ENCODE measurements around the gene PILRB.
"Not testable (repeated sequence)": the region's sequence is repeated elsewhere in the genome, so short reads cannot be mapped to it uniquely, and the experiment has no call there.

DNA sequence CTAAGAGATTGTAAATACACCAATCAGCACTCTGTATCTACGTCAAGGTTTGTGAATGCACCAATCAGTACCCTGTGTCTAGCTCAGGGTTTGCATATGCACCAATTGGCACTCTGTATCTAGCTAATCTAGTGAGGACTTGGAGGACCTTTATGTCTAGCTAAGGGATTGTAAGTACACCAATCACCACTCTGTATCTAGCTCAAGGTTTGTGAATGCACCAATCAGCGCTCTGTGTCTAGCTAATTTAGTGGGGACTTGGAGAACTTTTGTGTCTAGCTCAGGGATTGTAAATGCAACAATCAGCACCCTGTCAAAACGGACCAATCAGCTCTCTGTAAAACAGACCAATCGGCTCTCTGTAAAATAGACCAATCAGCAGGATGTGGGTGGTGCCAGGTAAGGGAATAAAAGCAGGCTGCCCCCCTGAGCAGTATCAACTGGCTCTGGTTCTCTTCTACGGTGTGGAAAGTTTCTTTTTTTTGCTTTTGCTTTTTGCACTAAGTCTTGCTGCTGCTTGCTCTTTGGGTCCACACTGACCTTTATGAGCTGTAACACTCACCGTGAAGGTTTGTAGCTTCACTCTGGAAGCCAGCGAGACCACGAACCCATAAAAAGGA, 24.4 kb downstream of the PILRB start:
- TF ChIP-seq, protein P1, sequence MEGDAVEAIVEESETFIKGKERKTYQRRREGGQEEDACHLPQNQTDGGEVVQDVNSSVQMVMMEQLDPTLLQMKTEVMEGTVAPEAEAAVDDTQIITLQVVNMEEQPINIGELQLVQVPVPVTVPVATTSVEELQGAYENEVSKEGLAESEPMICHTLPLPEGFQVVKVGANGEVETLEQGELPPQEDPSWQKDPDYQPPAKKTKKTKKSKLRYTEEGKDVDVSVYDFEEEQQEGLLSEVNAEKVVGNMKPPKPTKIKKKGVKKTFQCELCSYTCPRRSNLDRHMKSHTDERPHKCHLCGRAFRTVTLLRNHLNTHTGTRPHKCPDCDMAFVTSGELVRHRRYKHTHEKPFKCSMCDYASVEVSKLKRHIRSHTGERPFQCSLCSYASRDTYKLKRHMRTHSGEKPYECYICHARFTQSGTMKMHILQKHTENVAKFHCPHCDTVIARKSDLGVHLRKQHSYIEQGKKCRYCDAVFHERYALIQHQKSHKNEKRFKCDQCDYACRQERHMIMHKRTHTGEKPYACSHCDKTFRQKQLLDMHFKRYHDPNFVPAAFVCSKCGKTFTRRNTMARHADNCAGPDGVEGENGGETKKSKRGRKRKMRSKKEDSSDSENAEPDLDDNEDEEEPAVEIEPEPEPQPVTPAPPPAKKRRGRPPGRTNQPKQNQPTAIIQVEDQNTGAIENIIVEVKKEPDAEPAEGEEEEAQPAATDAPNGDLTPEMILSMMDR (IDR thresholded peaks at IDR 0.05), result not testable (repeated sequence)
- TF ChIP-seq POLR2A (IDR thresholded peaks at IDR 0.05), result peak in 2 of 3 donors; percentile 16 to 37

Data from body of pancreas (tissue), 4 donors.